B cell (primary cell): ENCODE results near the gene TTC21B.

Experiments used
- EZH2 ChIP-seq: IDR thresholded peaks from 2 replicates; pipeline ENCODE4 v1.6.1; 2012; ENCODE audit warnings: borderline replicate concordance, low read depth, mild to moderate bottlenecking, moderate library complexity, low read length; ENCODE audit not compliant: insufficient read depth, poor library complexity, severe bottlenecking
- TF ChIP-seq, protein P1 (sequence below): fragments of 200-600 bp; IDR thresholded peaks from one replicate; pipeline ENCODE4 v1.8.0; 2022; ENCODE audit warnings: antibody characterized with exemption, mild to moderate bottlenecking

DNA sequence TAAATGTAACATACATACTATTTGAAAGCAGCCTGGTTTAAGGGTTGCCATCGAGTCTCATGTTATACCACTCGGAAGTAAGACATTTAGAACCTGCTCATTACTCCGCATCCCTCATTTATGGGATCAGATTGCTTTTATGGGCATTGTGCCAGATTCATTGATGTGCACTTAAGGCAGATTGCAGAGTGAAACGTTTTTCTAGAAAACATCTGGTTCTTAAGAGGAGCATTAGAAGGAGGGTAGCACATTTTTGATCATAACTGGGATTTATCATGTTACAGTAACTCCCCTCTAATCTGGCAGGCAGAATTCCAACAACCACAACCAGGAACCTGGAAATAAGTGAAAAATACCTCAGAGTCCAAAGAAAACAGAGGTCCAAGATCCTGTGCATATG lies 85.4 kb downstream of the TTC21B start:
- no peak for TF ChIP-seq EZH2
- TF ChIP-seq, protein P1, sequence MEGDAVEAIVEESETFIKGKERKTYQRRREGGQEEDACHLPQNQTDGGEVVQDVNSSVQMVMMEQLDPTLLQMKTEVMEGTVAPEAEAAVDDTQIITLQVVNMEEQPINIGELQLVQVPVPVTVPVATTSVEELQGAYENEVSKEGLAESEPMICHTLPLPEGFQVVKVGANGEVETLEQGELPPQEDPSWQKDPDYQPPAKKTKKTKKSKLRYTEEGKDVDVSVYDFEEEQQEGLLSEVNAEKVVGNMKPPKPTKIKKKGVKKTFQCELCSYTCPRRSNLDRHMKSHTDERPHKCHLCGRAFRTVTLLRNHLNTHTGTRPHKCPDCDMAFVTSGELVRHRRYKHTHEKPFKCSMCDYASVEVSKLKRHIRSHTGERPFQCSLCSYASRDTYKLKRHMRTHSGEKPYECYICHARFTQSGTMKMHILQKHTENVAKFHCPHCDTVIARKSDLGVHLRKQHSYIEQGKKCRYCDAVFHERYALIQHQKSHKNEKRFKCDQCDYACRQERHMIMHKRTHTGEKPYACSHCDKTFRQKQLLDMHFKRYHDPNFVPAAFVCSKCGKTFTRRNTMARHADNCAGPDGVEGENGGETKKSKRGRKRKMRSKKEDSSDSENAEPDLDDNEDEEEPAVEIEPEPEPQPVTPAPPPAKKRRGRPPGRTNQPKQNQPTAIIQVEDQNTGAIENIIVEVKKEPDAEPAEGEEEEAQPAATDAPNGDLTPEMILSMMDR, result no peak
